ENCODE measurements around the gene RASGRF1.

DNA sequence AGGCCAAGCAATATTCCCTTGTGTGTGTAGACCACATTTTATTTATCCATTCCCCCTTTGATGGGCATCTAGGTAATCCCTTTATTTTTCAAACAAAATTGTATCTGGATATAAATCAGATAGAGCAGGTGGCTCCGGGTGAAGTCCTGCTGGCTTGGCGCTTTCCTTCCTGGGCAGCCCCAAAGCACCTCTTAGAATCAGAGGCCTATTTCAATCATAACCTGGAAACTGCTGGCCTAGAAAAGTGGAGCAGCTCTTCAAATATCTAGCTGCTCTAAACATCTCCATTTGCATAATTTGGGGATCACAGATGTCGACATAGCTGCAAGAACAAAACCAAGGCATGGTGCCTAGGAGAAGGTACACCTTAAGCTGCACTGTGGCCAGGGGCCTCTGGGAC is 40.2 kb downstream of the RASGRF1 start:
- TF ChIP-seq, protein P1, sequence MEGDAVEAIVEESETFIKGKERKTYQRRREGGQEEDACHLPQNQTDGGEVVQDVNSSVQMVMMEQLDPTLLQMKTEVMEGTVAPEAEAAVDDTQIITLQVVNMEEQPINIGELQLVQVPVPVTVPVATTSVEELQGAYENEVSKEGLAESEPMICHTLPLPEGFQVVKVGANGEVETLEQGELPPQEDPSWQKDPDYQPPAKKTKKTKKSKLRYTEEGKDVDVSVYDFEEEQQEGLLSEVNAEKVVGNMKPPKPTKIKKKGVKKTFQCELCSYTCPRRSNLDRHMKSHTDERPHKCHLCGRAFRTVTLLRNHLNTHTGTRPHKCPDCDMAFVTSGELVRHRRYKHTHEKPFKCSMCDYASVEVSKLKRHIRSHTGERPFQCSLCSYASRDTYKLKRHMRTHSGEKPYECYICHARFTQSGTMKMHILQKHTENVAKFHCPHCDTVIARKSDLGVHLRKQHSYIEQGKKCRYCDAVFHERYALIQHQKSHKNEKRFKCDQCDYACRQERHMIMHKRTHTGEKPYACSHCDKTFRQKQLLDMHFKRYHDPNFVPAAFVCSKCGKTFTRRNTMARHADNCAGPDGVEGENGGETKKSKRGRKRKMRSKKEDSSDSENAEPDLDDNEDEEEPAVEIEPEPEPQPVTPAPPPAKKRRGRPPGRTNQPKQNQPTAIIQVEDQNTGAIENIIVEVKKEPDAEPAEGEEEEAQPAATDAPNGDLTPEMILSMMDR (IDR thresholded peaks at IDR 0.05): no peak
- TF ChIP-seq POLR2A (IDR thresholded peaks at IDR 0.05) (no peak), POLR2AphosphoS5 (IDR thresholded peaks at IDR 0.05; ENCODE audit: insufficient read depth in 1 of 2, low read depth in 1 of 2) (no peak)
